HEK293 (cell line): Measurements from ENCODE around the gene ANO1.

Experiments used
- CTCF ChIA-PET: fragments of 350-600 bp; formaldehyde crosslinking; extraction: SDS; loops from one replicate; lab custom pipeline; 2021; ENCODE audit warnings: antibody characterized with exemption; lab: Yijun Ruan, JAX
- POLR2A ChIA-PET: fragments of 300-600 bp; formaldehyde crosslinking; extraction: SDS; loops from one replicate; lab custom pipeline; 2020; ENCODE audit warnings: antibody characterized with exemption, inconsistent platforms; lab: Yijun Ruan, JAX
- H3K27ac ChIP-seq: fragments of 200-500 bp; sonication (Bioruptor generic); 2 replicates; pipeline ENCODE4 v1.5.1; 2014; ENCODE audit warnings: low read depth, low read length, control low read depth, inconsistent platforms; ENCODE audit errors: extremely low read depth
- H3K36me3 ChIP-seq, 2 experiments: fragments of 200-500 bp in 1 of 2; sonication (Bioruptor generic) in 1 of 2; 1 replicate in 1 of 2; 2 replicates in 1 of 2; pipeline ENCODE4 v1.5.1; 2014 to 2017; ENCODE audit warnings: inconsistent platforms in 2 of 2, low read length in 2 of 2; ENCODE audit not compliant: control insufficient read depth in 2 of 2, insufficient read depth in 1 of 2
- H3K4me1 ChIP-seq: fragments of 200-500 bp; sonication (Bioruptor generic); 2 replicates; pipeline ENCODE4 v1.5.1; 2014; ENCODE audit warnings: mild to moderate bottlenecking, low read length, inconsistent platforms; ENCODE audit not compliant: control insufficient read depth, insufficient read depth
- H3K4me3 ChIP-seq: 2 replicates; pipeline ENCODE4 v1.5.1; 2011; ENCODE audit warnings: low read depth, mild to moderate bottlenecking, control low read depth, low read length, moderate library complexity
- H3K9me3 ChIP-seq: fragments of 200-500 bp; sonication (Bioruptor generic); 2 replicates; pipeline ENCODE4 v1.5.1; 2014; ENCODE audit warnings: low read depth, low read length, inconsistent platforms; ENCODE audit not compliant: control insufficient read depth, insufficient read depth
- BCL11A ChIP-seq: fragments of 450-650 bp; formaldehyde crosslinking; IDR thresholded peaks from 2 replicates; pipeline ENCODE4 v1.5.1; 2016; ENCODE audit warnings: low read depth, missing biosample characterization, missing genetic modification characterization
- BCL11B ChIP-seq: fragments of 450-650 bp; formaldehyde crosslinking; IDR thresholded peaks from 2 replicates; pipeline ENCODE4 v1.5.1; 2016; ENCODE audit warnings: low read depth, missing biosample characterization, missing genetic modification characterization
- HIC1 ChIP-seq: fragments of 450-650 bp; formaldehyde crosslinking; IDR thresholded peaks from 2 replicates; pipeline ENCODE4 v1.5.1; 2016; ENCODE audit warnings: missing biosample characterization, missing genetic modification characterization
- HOXA7 ChIP-seq: sonication (generic); formaldehyde crosslinking; IDR thresholded peaks from 2 replicates; pipeline ENCODE4 v1.8.1; 2022; ENCODE audit warnings: missing genetic modification reagents, borderline replicate concordance
- KLF1 ChIP-seq: fragments of 450-650 bp; formaldehyde crosslinking; IDR thresholded peaks from 2 replicates; pipeline ENCODE4 v1.5.1; 2016; ENCODE audit warnings: missing biosample characterization, missing genetic modification characterization
- MZF1 ChIP-seq: fragments of 450-650 bp; formaldehyde crosslinking; IDR thresholded peaks from 2 replicates; pipeline ENCODE4 v1.5.1; 2017; ENCODE audit warnings: missing biosample characterization, missing genetic modification characterization, borderline replicate concordance
- PRDM1 ChIP-seq: fragments of 450-650 bp; formaldehyde crosslinking; IDR thresholded peaks from 2 replicates; pipeline ENCODE4; 2016; ENCODE audit warnings: missing biosample characterization, missing genetic modification characterization
- SETDB1 ChIP-seq: IDR thresholded peaks from one replicate; pipeline ENCODE4 v1.6.1; 2017; ENCODE audit warnings: mild to moderate bottlenecking, low read length, moderate library complexity, mixed read lengths; ENCODE audit not compliant: insufficient read length
- ZBTB17 ChIP-seq: fragments of 450-650 bp; formaldehyde crosslinking; IDR thresholded peaks from 2 replicates; pipeline ENCODE4 v1.5.1; 2016; ENCODE audit warnings: missing biosample characterization, missing genetic modification characterization
- ZBTB21 ChIP-seq: fragments of 450-650 bp; formaldehyde crosslinking; IDR thresholded peaks from 2 replicates; pipeline ENCODE4 v1.5.1; 2017; ENCODE audit warnings: missing biosample characterization, missing genetic modification characterization
- ZNF138 ChIP-seq: fragments of 450-650 bp; formaldehyde crosslinking; IDR thresholded peaks from 2 replicates; pipeline ENCODE4 v1.5.1; 2016; ENCODE audit warnings: missing biosample characterization, missing genetic modification characterization, borderline replicate concordance
- ZNF16 ChIP-seq: fragments of 450-650 bp; formaldehyde crosslinking; IDR thresholded peaks from 2 replicates; pipeline ENCODE4 v1.5.1; 2016; ENCODE audit warnings: low read depth, missing biosample characterization, missing genetic modification characterization
- ZNF18 ChIP-seq: fragments of 450-650 bp; formaldehyde crosslinking; IDR thresholded peaks from 2 replicates; pipeline ENCODE4 v1.5.1; 2016; ENCODE audit warnings: missing biosample characterization, missing genetic modification characterization
- ZNF221 ChIP-seq: fragments of 450-650 bp; formaldehyde crosslinking; IDR thresholded peaks from 2 replicates; pipeline ENCODE4 v1.5.1; 2017; ENCODE audit warnings: missing biosample characterization, missing genetic modification characterization, borderline replicate concordance
- ZNF23 ChIP-seq: fragments of 450-650 bp; formaldehyde crosslinking; IDR thresholded peaks from 2 replicates; pipeline ENCODE4 v1.5.1; 2016; ENCODE audit warnings: missing biosample characterization, missing genetic modification characterization, borderline replicate concordance
- ZNF239 ChIP-seq: fragments of 450-650 bp; formaldehyde crosslinking; IDR thresholded peaks from 2 replicates; pipeline ENCODE4 v1.5.1; 2016; ENCODE audit warnings: missing biosample characterization, missing genetic modification characterization
- ZNF324 ChIP-seq: fragments of 450-650 bp; formaldehyde crosslinking; IDR thresholded peaks from 2 replicates; pipeline ENCODE4 v1.5.1; 2016; ENCODE audit warnings: missing biosample characterization, missing genetic modification characterization
- ZNF350 ChIP-seq: fragments of 450-650 bp; formaldehyde crosslinking; IDR thresholded peaks from 2 replicates; pipeline ENCODE4 v1.5.0; 2017; ENCODE audit warnings: missing biosample characterization, mild to moderate bottlenecking, missing genetic modification characterization
- ZNF354C ChIP-seq: fragments of 450-650 bp; formaldehyde crosslinking; IDR thresholded peaks from 2 replicates; pipeline ENCODE4 v1.5.1; 2016; ENCODE audit warnings: missing biosample characterization, missing genetic modification characterization, low read depth, borderline replicate concordance
- ZNF404 ChIP-seq: fragments of 450-650 bp; formaldehyde crosslinking; IDR thresholded peaks from 2 replicates; pipeline ENCODE4 v1.5.1; 2017; ENCODE audit warnings: missing biosample characterization, missing genetic modification characterization
- ZNF423 ChIP-seq: fragments of 450-650 bp; formaldehyde crosslinking; IDR thresholded peaks from 2 replicates; pipeline ENCODE4 v1.5.1; 2016; ENCODE audit warnings: missing biosample characterization, missing genetic modification characterization
- ZNF426 ChIP-seq: fragments of 450-650 bp; formaldehyde crosslinking; IDR thresholded peaks from 2 replicates; pipeline ENCODE4 v1.5.1; 2017; ENCODE audit warnings: missing biosample characterization, missing genetic modification characterization, mild to moderate bottlenecking, inconsistent platforms, moderate library complexity
- ZNF433 ChIP-seq: fragments of 450-650 bp; formaldehyde crosslinking; IDR thresholded peaks from 2 replicates; pipeline ENCODE4 v1.5.1; 2016; ENCODE audit warnings: missing biosample characterization, missing genetic modification characterization, low read depth
- ZNF473 ChIP-seq: fragments of 450-650 bp; formaldehyde crosslinking; IDR thresholded peaks from 2 replicates; pipeline ENCODE4 v1.5.1; 2017; ENCODE audit warnings: missing biosample characterization, missing genetic modification characterization
- ZNF544 ChIP-seq: fragments of 450-650 bp; formaldehyde crosslinking; IDR thresholded peaks from 2 replicates; pipeline ENCODE4 v1.5.0; 2017; ENCODE audit warnings: missing biosample characterization, missing genetic modification characterization
- ZNF561 ChIP-seq: fragments of 450-650 bp; IDR thresholded peaks from 2 replicates; pipeline ENCODE4 v1.5.1; 2018; ENCODE audit warnings: missing biosample characterization, missing genetic modification characterization, borderline replicate concordance
- ZNF571 ChIP-seq: fragments of 450-650 bp; formaldehyde crosslinking; IDR thresholded peaks from 2 replicates; pipeline ENCODE4 v1.5.0; 2017; ENCODE audit warnings: missing biosample characterization, missing genetic modification characterization
- ZNF585B ChIP-seq: fragments of 450-650 bp; formaldehyde crosslinking; IDR thresholded peaks from 2 replicates; pipeline ENCODE4 v1.5.1; 2016; ENCODE audit warnings: missing biosample characterization, missing genetic modification characterization
- ZNF621 ChIP-seq: fragments of 450-650 bp; formaldehyde crosslinking; IDR thresholded peaks from 2 replicates; pipeline ENCODE4 v1.5.1; 2017; ENCODE audit warnings: missing biosample characterization, missing genetic modification characterization
- ZNF664 ChIP-seq: fragments of 450-650 bp; formaldehyde crosslinking; IDR thresholded peaks from 2 replicates; pipeline ENCODE4 v1.5.1; 2016; ENCODE audit warnings: missing biosample characterization, missing genetic modification characterization
- ZNF670 ChIP-seq: fragments of 450-650 bp; formaldehyde crosslinking; IDR thresholded peaks from 2 replicates; pipeline ENCODE4 v1.5.1; 2016; ENCODE audit warnings: missing biosample characterization, missing genetic modification characterization, low read depth
- ZNF701 ChIP-seq: fragments of 450-650 bp; formaldehyde crosslinking; IDR thresholded peaks from 2 replicates; pipeline ENCODE4 v1.5.1; 2016; ENCODE audit warnings: missing biosample characterization, missing genetic modification characterization
- ZNF707 ChIP-seq: fragments of 450-650 bp; formaldehyde crosslinking; IDR thresholded peaks from 2 replicates; pipeline ENCODE4 v1.5.1; 2016; ENCODE audit warnings: missing biosample characterization, missing genetic modification characterization
- ZNF785 ChIP-seq: fragments of 450-650 bp; formaldehyde crosslinking; IDR thresholded peaks from 2 replicates; pipeline ENCODE4 v1.5.1; 2016; ENCODE audit warnings: missing biosample characterization, missing genetic modification characterization
- ZSCAN23 ChIP-seq: fragments of 450-650 bp; formaldehyde crosslinking; IDR thresholded peaks from 2 replicates; pipeline ENCODE4 v1.5.1; 2016; ENCODE audit warnings: missing biosample characterization, missing genetic modification characterization

ANO1 gene

GRCh38 chr11:70155386-70155785, 77.3 kb downstream of the ANO1 start (continued):
- TF ChIP-seq KLF1 (tag by site-specific recombination) (no peak), ZNF670 (no peak), ZNF404 (no peak), ZNF239 (tag by site-specific recombination) (no peak), ZNF433 (tag by site-specific recombination) (no peak)

- TF ChIP-seq ZNF426 (tag by site-specific recombination): no peak
- TF ChIP-seq ZNF473 (tag by site-specific recombination): no peak
- TF ChIP-seq ZNF16 (tag by site-specific recombination): no peak
- TF ChIP-seq ZNF138 (tag by site-specific recombination): no peak
- no peak for TF ChIP-seq ZNF23 (tag by site-specific recombination)
- no peak for TF ChIP-seq PRDM1 (tag by site-specific recombination)
- no peak for TF ChIP-seq BCL11B (tag by site-specific recombination)
- TF ChIP-seq MZF1 (tag by site-specific recombination): no peak
- no peak for TF ChIP-seq ZBTB21 (tag by site-specific recombination)
- TF ChIP-seq ZNF354C (tag by site-specific recombination): no peak
- no peak for TF ChIP-seq HOXA7
- TF ChIP-seq ZNF571 (tag by site-specific recombination): no peak
- no peak for TF ChIP-seq HIC1 (tag by site-specific recombination)
- TF ChIP-seq ZNF544: no peak
- no peak for TF ChIP-seq ZBTB17 (tag by site-specific recombination)
- TF ChIP-seq ZNF701: no peak
- no peak for TF ChIP-seq ZNF324 (tag by site-specific recombination)
- TF ChIP-seq ZNF350: no peak
- TF ChIP-seq ZSCAN23: no peak
- no peaks in the 10 kb centered on the region for H3K36me3 ChIP-seq
- no peak overlapping the region for H3K4me3 ChIP-seq
- no peaks in the 10 kb centered on the region for H3K9me3 ChIP-seq
- H3K4me1 ChIP-seq: no peaks in the 10 kb centered on the region
- H3K27ac ChIP-seq: no peak overlapping the region
- CTCF ChIA-PET: no interaction called here
- POLR2A ChIA-PET: no interaction called here
Measured at GRCh38 chr11:70156291-70157037, 78.3 kb downstream of the ANO1 start.

GRCh38 chr11:70158201-70158600, 80.1 kb downstream of the ANO1 start:
- Histone ChIP-seq H3K9me3 (no peaks in the 10 kb centered on the region), H3K27ac (no peak overlapping the region), H3K4me3 (no peak overlapping the region), H3K36me3 (no peaks in the 10 kb centered on the region), H3K4me1 (no peaks in the 10 kb centered on the region)
- POLR2A ChIA-PET: no interaction called here
- CTCF ChIA-PET: interaction anchor here (0.6 to 1.1 kb wide), 6 partner anchors 11 to 239 kb away, joined by 3 to 4 read pairs (median 4); no protein-coding TSS in a partner anchor
- TF ChIP-seq ZNF423 (tag by site-specific recombination) (no peak), ZNF324 (tag by site-specific recombination) (no peak), ZNF664 (tag by site-specific recombination) (no peak), SETDB1 (no peak), ZNF221 (tag by site-specific recombination) (no peak), ZNF585B (no peak), ZNF18 (tag by site-specific recombination) (no peak), ZNF561 (no peak), ZNF621 (no peak), ZNF707 (no peak), BCL11A (no peak), ZNF785 (tag by site-specific recombination) (no peak)
